SK-N-SH (cell line): ENCODE measurements around the gene SLC1A2.

ENCODE experiments used
- CTCF ChIP-seq: fragments of 200-600 bp; sonication (generic); IDR thresholded peaks from 2 replicates; pipeline ENCODE4 v1.6.1; 2017; ENCODE audit warnings: antibody characterized with exemption, mild to moderate bottlenecking, moderate library complexity
- REST ChIP-seq: IDR thresholded peaks from 2 replicates; pipeline ENCODE4 v1.6.1; 2012; ENCODE audit warnings: mild to moderate bottlenecking, low read depth, low read length, moderate library complexity

DNA sequence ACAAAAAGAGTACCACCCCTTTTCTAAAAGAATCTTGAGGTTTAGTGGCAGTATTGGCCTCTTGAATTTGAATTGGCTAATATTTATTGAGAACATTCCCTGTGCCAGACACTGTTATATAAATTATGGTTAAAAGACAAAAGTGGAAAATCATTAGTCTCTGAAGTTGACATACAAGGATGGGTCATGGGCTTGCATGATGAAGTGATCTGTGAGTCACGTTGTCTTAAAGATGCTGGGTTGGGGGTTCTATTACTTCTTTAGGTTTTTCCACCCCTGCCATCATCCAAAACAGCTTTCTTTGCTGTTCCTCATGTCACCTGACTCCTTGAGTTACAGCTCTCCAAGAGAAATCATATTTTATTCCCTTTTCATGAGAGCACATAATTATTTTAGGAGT lies 195.4 kb downstream of the SLC1A2 start:
- no peak for TF ChIP-seq CTCF
- TF ChIP-seq REST, result no peak
